ENCODE measurements around the gene SLC9A3. TPM values are rescaled to one million over a fixed set of nuclear protein-coding genes. Genes with fewer than 3 reads are reported as not detected.

The SLC9A3 gene
- total and polyA plus RNA-seq, 12 donors, result 0.53 to 1.5 (median 1.0) TPM

DNA sequence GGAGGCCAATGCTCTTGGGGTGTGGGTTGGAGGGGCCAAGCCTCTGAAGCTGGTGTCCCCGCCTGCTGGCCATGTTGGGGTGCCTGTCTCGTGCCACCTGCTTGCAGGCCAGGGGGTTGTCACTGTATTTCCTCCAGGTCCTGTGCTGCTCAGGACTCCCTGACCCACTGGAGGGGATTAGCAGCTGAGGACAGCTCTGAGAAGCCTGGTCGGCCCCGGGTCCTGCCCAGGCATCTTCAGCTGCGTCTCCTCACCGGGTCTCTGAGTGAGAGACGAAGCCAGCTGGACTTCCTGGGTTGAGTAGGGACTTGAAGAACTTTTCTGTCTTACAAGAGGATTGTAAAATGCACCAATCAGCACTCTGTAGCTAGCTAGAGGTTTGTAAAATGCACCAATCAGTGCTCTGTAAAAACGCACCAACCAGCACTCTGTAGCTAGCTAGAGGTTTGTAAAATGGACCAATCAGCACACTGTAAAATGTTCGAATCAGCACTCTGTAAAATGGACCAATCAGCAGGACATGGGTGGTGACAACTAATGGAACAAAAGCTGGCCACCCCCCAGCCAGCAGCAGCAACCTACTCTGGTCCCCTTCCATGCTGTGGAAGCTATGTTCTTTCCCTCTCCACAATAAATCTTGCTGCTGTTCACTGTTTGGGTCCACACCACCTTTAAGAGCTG is 20.6 kb upstream of the SLC9A3 start:
- 87 to 90% methylated on average over 9 of the region's 9 CpGs for WGBS, 2 donors
- Histone ChIP-seq H3K4me1 (peaks cover 0 to 13% (median 0%) of the 10 kb centered on the region in 9 donors), H3K27me3 (peaks cover 0 to 72% (median 62%) of the 10 kb centered on the region in 7 donors), H3K9me3 (peaks cover 0 to 3% (median 0%) of the 10 kb centered on the region in 11 donors), H3K27ac (no peak overlapping the region), H3K36me3 (no peaks in the 10 kb centered on the region), H3K4me3 (no peak overlapping the region)
- intact Hi-C loops (cut with DNase I), result no loop called here
- TF ChIP-seq, protein P1, sequence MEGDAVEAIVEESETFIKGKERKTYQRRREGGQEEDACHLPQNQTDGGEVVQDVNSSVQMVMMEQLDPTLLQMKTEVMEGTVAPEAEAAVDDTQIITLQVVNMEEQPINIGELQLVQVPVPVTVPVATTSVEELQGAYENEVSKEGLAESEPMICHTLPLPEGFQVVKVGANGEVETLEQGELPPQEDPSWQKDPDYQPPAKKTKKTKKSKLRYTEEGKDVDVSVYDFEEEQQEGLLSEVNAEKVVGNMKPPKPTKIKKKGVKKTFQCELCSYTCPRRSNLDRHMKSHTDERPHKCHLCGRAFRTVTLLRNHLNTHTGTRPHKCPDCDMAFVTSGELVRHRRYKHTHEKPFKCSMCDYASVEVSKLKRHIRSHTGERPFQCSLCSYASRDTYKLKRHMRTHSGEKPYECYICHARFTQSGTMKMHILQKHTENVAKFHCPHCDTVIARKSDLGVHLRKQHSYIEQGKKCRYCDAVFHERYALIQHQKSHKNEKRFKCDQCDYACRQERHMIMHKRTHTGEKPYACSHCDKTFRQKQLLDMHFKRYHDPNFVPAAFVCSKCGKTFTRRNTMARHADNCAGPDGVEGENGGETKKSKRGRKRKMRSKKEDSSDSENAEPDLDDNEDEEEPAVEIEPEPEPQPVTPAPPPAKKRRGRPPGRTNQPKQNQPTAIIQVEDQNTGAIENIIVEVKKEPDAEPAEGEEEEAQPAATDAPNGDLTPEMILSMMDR (IDR thresholded peaks at IDR 0.05), result no peak
- DNase-seq (no peak), ATAC-seq (no peak)

DNA sequence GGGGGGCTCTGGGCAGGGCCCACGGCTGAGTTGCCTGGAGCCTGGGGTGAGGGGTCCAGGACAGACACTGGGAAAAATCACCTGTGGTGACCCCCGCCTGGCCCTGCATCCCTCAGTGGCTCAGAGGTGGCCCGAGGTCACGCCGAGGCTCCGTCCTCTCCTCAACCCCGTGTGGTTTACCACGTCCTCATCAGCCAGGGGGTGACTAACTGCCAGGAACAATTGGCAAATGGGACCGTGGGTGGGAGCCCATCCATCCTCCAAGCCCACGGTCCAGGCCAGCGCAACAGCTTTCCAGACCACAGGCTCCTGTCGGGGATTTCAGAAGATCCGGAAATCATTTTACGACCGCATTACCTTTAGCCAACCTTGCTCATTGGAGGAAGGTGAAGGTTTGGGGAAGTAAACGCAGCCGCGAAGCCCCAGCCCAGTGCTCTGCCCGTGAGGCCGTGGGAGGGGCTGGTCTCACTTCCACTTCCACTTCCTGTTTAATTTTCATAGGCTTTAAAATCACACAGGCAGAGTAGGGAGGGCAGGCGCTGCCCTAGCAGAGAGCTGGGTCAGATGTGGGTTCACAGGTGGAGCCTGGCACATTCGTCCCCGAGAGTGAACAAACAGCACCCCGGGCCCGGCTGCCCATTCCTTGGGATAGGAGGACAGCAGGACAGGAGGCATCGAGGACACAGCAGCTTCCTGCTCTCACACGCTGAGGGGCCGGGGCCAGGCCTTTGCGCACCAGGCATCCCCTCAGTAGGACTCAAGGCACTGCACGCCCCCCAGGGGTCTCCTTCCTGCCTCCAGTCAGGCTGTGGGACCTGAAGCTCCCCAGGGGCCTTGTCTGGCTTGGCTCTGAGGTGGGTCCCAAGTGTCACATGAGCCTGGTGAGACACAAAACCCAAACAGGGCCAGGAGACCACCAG is 19.8 kb upstream of the SLC9A3 start:
- TF ChIP-seq, protein P1 (IDR thresholded peaks at IDR 0.05), result no peak
- 78 to 84% methylated on average over 30 of the region's 30 CpGs for WGBS, 2 donors
- intact Hi-C loops (cut with DNase I), result no loop called here
- DNase-seq (peak; percentile 26 to 28), ATAC-seq (peak in 6 of 8 donors; percentile 39 to 69 (median 50))
- H3K4me1 ChIP-seq, result peaks cover 0 to 13% (median 0%) of the 10 kb centered on the region in 9 donors
- H3K36me3 ChIP-seq, result no peaks in the 10 kb centered on the region
- H3K27ac ChIP-seq, result peak overlapping the region in 1 of 10 donors; percentile 31
- peaks cover 0 to 3% (median 0%) of the 10 kb centered on the region in 11 donors for H3K9me3 ChIP-seq
- H3K27me3 ChIP-seq, result peaks cover 0 to 72% (median 66%) of the 10 kb centered on the region in 7 donors
- peak overlapping the region in 1 of 10 donors; percentile 3 for H3K4me3 ChIP-seq

DNA sequence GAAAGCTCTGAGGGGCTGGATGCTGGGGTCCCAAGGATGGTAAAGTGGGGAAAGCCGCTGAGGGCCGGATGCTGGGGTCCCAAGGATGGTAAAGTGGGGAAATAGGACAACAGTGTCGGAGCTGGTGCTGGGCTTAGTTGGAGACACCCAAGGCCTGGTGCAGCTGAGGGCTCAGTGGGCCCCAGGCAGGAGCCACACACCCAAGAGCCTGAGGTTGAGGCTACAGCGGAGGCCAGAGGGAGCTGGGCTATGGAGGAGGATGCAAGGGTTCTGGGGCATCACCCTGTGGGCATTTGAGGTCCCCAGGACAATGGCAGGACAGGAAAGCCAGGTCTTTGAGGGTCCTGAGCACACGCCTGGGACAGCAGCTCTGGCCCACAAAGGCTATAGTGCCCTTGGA is 19.1 kb upstream of the SLC9A3 start:
- DNase-seq, result peak in 1 of 2 donors; percentile 5
- WGBS, 2 donors, result 94 to 95% methylated on average over 5 of the region's 5 CpGs
- TF ChIP-seq, protein P1 (IDR thresholded peaks at IDR 0.05), result no peak
- Histone ChIP-seq H3K9me3 (peaks cover 0 to 3% (median 0%) of the 10 kb centered on the region in 11 donors), H3K27ac (peak overlapping the region in 1 of 10 donors; percentile 31), H3K36me3 (no peaks in the 10 kb centered on the region), H3K27me3 (peaks cover 0 to 75% (median 69%) of the 10 kb centered on the region in 7 donors), H3K4me3 (peak overlapping the region in 1 of 10 donors; percentile 3), H3K4me1 (peaks cover 0 to 13% (median 0%) of the 10 kb centered on the region in 9 donors)
- no peak for ATAC-seq
- intact Hi-C loops (cut with DNase I), result no loop called here

Data from heart right ventricle (tissue), 16 donors.